Activated CD8-positive, alpha-beta memory T cell treated with anti-CD3 and anti-CD28 coated beads, Interleukin-2, amount 50 U/mL, for 48 hours (primary cell): ENCODE results near the gene WDR93.
A peak's percentile ranks its signal among the peaks of the same experiment; 100 is the strongest.
"Not testable (repeated sequence)": the region's sequence is repeated elsewhere in the genome, so short reads cannot be mapped to it uniquely, and the experiment has no call there.

Source experiments
- DNase-seq: peaks from one replicate; pipeline ENCODE4 v3.0.0-alpha.2; 2020

The WDR93 gene

GRCh38 chr15:89774492-89774891 is 83.9 kb downstream of the WDR93 start:
- DNase-seq, result no peak

- DNase-seq, result no peak
Observed at GRCh38 chr15:89775815-89776214, 85.2 kb downstream of the WDR93 start.

- peak; percentile 83 for DNase-seq
Observed at GRCh38 chr15:89776274-89777072, 85.9 kb downstream of the WDR93 start, which contains the start of gene MESP2. MESP2 (plus strand) TSS chr15:89776332; CDS start chr15:89776358, 26 bp downstream.

GRCh38 chr15:89777073-89777751 is 86.6 kb downstream of the WDR93 start:
- DNase-seq, result no peak

GRCh38 chr15:89777782-89778380 is 87.3 kb downstream of the WDR93 start:
- no peak for DNase-seq

- DNase-seq, result no peak
Observed at GRCh38 chr15:89778861-89779260, 88.2 kb downstream of the WDR93 start.

- no peak for DNase-seq
Observed at GRCh38 chr15:89780601-89781000, 90.0 kb downstream of the WDR93 start.

GRCh38 chr15:89781055-89781454 is 90.4 kb downstream of the WDR93 start:
- no peak for DNase-seq

- DNase-seq, result no peak
Observed at GRCh38 chr15:89781891-89782618, 91.4 kb downstream of the WDR93 start.

- DNase-seq, result not testable (repeated sequence)
Observed at GRCh38 chr15:89782619-89782950, 92.0 kb downstream of the WDR93 start.

- no peak for DNase-seq
Observed at GRCh38 chr15:89783111-89783860, 92.7 kb downstream of the WDR93 start.

GRCh38 chr15:89783861-89784685 is 93.5 kb downstream of the WDR93 start:
- DNase-seq, result no peak

GRCh38 chr15:89784686-89784960 is 94.0 kb downstream of the WDR93 start:
- DNase-seq, result no peak

GRCh38 chr15:89785064-89785773 is 94.6 kb downstream of the WDR93 start:
- no peak for DNase-seq

GRCh38 chr15:89785774-89786140 is 95.1 kb downstream of the WDR93 start:
- DNase-seq, result no peak

- no peak for DNase-seq
Observed at GRCh38 chr15:89787944-89788343, 97.3 kb downstream of the WDR93 start.

GRCh38 chr15:89788585-89788984 is 98.0 kb downstream of the WDR93 start:
- DNase-seq, result not testable (repeated sequence)

- no peak for DNase-seq
Observed at GRCh38 chr15:89790206-89790605, 99.6 kb downstream of the WDR93 start.

- DNase-seq, result no peak
Observed at GRCh38 chr15:89790661-89791060, 100.0 kb downstream of the WDR93 start.

GRCh38 chr15:89792106-89792805 is 101.6 kb downstream of the WDR93 start:
- no peak for DNase-seq
